Measurements from ENCODE around the gene NPHP4.

DNA sequence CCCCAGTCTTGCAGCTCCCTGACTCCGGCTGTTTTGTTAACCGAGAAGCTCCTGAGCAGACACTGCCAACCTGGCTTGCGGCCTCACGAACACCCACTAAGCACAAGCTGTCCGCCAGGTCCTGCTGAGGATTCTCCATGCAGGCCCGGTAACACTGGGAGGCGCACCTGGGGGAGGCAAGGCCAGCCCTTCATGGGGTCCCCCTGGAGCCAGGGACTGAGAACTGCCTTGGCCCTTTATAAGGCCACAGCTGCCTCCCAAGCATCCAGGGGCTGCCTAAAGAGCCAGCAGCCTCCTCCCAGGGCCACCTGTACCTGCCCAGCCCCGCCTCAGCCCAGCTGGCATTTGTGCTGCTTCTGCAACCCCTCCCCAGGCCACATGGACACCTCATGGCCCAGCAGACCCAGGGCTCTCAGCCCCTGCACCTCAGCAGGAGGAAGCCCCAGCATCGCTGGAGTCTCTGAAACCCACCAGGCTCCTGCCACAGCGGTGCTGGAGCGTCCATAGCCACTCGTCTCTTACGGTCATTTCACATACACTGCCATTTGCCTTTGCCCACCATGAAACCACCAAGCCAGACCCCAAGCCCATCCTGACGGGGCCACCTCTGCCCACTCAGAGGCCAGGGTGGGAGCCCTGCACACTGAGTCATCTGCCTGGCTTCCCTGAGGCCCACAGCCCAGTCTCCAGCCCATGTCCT, 82.5 kb downstream of the NPHP4 start:
- TF ChIP-seq, protein P1, sequence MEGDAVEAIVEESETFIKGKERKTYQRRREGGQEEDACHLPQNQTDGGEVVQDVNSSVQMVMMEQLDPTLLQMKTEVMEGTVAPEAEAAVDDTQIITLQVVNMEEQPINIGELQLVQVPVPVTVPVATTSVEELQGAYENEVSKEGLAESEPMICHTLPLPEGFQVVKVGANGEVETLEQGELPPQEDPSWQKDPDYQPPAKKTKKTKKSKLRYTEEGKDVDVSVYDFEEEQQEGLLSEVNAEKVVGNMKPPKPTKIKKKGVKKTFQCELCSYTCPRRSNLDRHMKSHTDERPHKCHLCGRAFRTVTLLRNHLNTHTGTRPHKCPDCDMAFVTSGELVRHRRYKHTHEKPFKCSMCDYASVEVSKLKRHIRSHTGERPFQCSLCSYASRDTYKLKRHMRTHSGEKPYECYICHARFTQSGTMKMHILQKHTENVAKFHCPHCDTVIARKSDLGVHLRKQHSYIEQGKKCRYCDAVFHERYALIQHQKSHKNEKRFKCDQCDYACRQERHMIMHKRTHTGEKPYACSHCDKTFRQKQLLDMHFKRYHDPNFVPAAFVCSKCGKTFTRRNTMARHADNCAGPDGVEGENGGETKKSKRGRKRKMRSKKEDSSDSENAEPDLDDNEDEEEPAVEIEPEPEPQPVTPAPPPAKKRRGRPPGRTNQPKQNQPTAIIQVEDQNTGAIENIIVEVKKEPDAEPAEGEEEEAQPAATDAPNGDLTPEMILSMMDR (IDR thresholded peaks at IDR 0.05; ENCODE audit: low read length) = no peak
- no peak for TF ChIP-seq EZH2 (IDR thresholded peaks at IDR 0.05; ENCODE audit: borderline replicate concordance, low read length)

Measured in OCI-LY1 (cell line).